Measurements from ENCODE around the gene MTMR12.
A peak's percentile ranks its signal among the peaks of the same experiment; 100 is the strongest.

The MTMR12 gene

GRCh38 chr5:32312595-32313332 is at the start of gene MTMR12:
Gene MTMR12, minus strand, starts transcription at chr5:32312939. Its CDS starts 101 bp downstream, at chr5:32312838.
- DNase-seq = peak; percentile 100

- DNase-seq = no peak
Measured at GRCh38 chr5:32362527-32362926, 49.8 kb upstream of the MTMR12 start.

GRCh38 chr5:32360906-32361305 is 48.2 kb upstream of the MTMR12 start:
- DNase-seq = no peak

- DNase-seq = no peak
Measured at GRCh38 chr5:32358611-32359010, 45.9 kb upstream of the MTMR12 start.

GRCh38 chr5:32357658-32358057 is 44.9 kb upstream of the MTMR12 start:
- DNase-seq = no peak

GRCh38 chr5:32355686-32356085 is 42.9 kb upstream of the MTMR12 start:
- no peak for DNase-seq

GRCh38 chr5:32353420-32353819 is 40.7 kb upstream of the MTMR12 start:
- DNase-seq = no peak

- no peak for DNase-seq
Measured at GRCh38 chr5:32352685-32353084, 39.9 kb upstream of the MTMR12 start.

- DNase-seq = no peak
Measured at GRCh38 chr5:32346869-32347268, 34.1 kb upstream of the MTMR12 start.

- DNase-seq = no peak
Measured at GRCh38 chr5:32343058-32343672, 30.4 kb upstream of the MTMR12 start.

- no peak for DNase-seq
Measured at GRCh38 chr5:32342656-32343055, 29.9 kb upstream of the MTMR12 start.

GRCh38 chr5:32339878-32340277 is 27.1 kb upstream of the MTMR12 start:
- no peak for DNase-seq

- no peak for DNase-seq
Measured at GRCh38 chr5:32339198-32339597, 26.5 kb upstream of the MTMR12 start.

GRCh38 chr5:32332966-32333365 is 20.2 kb upstream of the MTMR12 start:
- DNase-seq = no peak

- no peak for DNase-seq
Measured at GRCh38 chr5:32332361-32332760, 19.6 kb upstream of the MTMR12 start.

GRCh38 chr5:32331935-32332274 is 19.2 kb upstream of the MTMR12 start:
- DNase-seq = no peak

GRCh38 chr5:32331217-32331934 is 18.6 kb upstream of the MTMR12 start:
- no peak for DNase-seq

- DNase-seq = no peak
Measured at GRCh38 chr5:32330126-32330971, 17.6 kb upstream of the MTMR12 start.

- DNase-seq = peak; percentile 54 to 57
Measured at GRCh38 chr5:32329395-32329834, 16.7 kb upstream of the MTMR12 start.

- DNase-seq = no peak
Measured at GRCh38 chr5:32326216-32326772, 13.6 kb upstream of the MTMR12 start.

GRCh38 chr5:32325616-32326015 is 12.9 kb upstream of the MTMR12 start:
- DNase-seq = no peak

GRCh38 chr5:32325062-32325461 is 12.3 kb upstream of the MTMR12 start:
- no peak for DNase-seq

- no peak for DNase-seq
Measured at GRCh38 chr5:32323741-32324140, 11.0 kb upstream of the MTMR12 start.

All from stimulated activated CD4-positive, alpha-beta T cell treated with anti-CD3 and anti-CD28 coated beads, Interleukin-2, amount 100 ng/mL, for 24 hours (primary cell).